ENCODE results near the gene MBTD1. TPM values are rescaled to one million over a fixed set of nuclear protein-coding genes. Genes with fewer than 3 reads are reported as not detected.

MBTD1 gene
- total and polyA plus RNA-seq, 2 of the 8 experiments (the other 6 are each of a cell fraction or from before 2014, with no cell fraction given), result 20.3 to 51.4 TPM

GRCh38 chr17:51180486-51180885, 79.4 kb downstream of the MBTD1 start:
- Histone ChIP-seq H3K18ac (ENCODE audit: extremely low read depth, low read length) (no peak overlapping the region), H3K79me1 (ENCODE audit: low read depth, low read length) (no peaks in the 10 kb centered on the region), H3K4me3 (ENCODE audit: extremely low read depth in 1 of 4, insufficient read depth in 2 of 4, low read depth in 3 of 4, low read length in 4 of 4) (no peak overlapping the region), H3K36me3 (ENCODE audit: control insufficient read depth in 2 of 4, insufficient read depth in 4 of 4, low read length in 3 of 4) (peaks cover 6 to 45% (median 20%) of the 10 kb centered on the region in 4 experiments), H3K27me3 (replicated peaks in 1 of 4; ENCODE audit: control insufficient read depth in 3 of 4, extremely low read depth in 1 of 4, insufficient read depth in 3 of 4, low read length in 3 of 4) (no peaks in the 10 kb centered on the region), H3K4me2 (ENCODE audit: insufficient read depth in 1 of 2, low read depth in 2 of 2, low read length in 2 of 2) (no peak overlapping the region), H2BK120ac (replicated peaks; ENCODE audit: low read depth, low read length) (no peak overlapping the region), H2AFZ (ENCODE audit: low read length) (no peak overlapping the region), H2BK15ac (ENCODE audit: low read length) (no peak overlapping the region), H3K9me3 (ENCODE audit: insufficient read depth in 2 of 2, low read depth in 1 of 2, low read length in 1 of 2) (no peaks in the 10 kb centered on the region), H3K27ac (ENCODE audit: low read depth, low read length) (no peak overlapping the region), H4K8ac (ENCODE audit: extremely low read depth, insufficient read depth, low read length) (no peak overlapping the region), H4K5ac (ENCODE audit: insufficient read length, low read depth, low read length) (no peak overlapping the region), H3K4ac (replicated peaks; ENCODE audit: insufficient read length, low read depth, low read length) (no peak overlapping the region), H2BK12ac (ENCODE audit: low read depth, low read length) (no peak overlapping the region), H3K4me1 (replicated peaks in 1 of 4; ENCODE audit: control insufficient read depth in 3 of 4, insufficient read depth in 4 of 4, low read length in 3 of 4) (no peaks in the 10 kb centered on the region), H3K23me2 (ENCODE audit: low read depth, low read length) (no peaks in the 10 kb centered on the region; the same call in 1 of the 2 replicates), H2AK5ac (ENCODE audit: low read depth, low read length) (no peak overlapping the region), H3K79me2 (ENCODE audit: control insufficient read depth in 1 of 2, insufficient read depth in 2 of 2, low read length in 2 of 2) (no peaks in the 10 kb centered on the region), H4K91ac (replicated peaks; ENCODE audit: insufficient read length, low read length) (no peak overlapping the region), H3K56ac (replicated peaks; ENCODE audit: insufficient read length, low read depth, low read length) (no peak overlapping the region), H2BK20ac (ENCODE audit: low read length) (no peak overlapping the region), H2BK5ac (ENCODE audit: low read depth, low read length) (no peak overlapping the region), H4K20me1 (replicated peaks in 1 of 2; ENCODE audit: control insufficient read depth in 1 of 2, insufficient read depth in 2 of 2, low read length in 2 of 2) (peaks cover 0 to 3% of the 10 kb centered on the region in 2 experiments), H3K23ac (ENCODE audit: insufficient read length) (no peak overlapping the region), H3K14ac (ENCODE audit: insufficient read length) (no peak overlapping the region), H3K9ac (replicated peaks in 1 of 4; ENCODE audit: extremely low read depth in 1 of 4, low read depth in 3 of 4, low read length in 3 of 4) (no peak overlapping the region)
- 94% methylated on average over 5 of the region's 5 CpGs; no CpG with 5 or more reads in 1 of the 2 experiments for WGBS, 2 experiments (ENCODE audit: extremely low coverage in 1 of 2, insufficient coverage in 1 of 2, insufficient read length in 1 of 2, insufficient replicate concordance in 2 of 2, low coverage in 1 of 2, low lambda C conversion rate in 2 of 2, missing lambda C conversion rate in 1 of 2)
- DNase-seq (ENCODE audit: low read depth in 1 of 2, low spot score in 2 of 2) (peak in 1 of 2 experiments; percentile 16), FAIRE-seq (no peak)
- TF ChIP-seq ATF2 (IDR thresholded peaks at IDR 0.05; ENCODE audit: low read length) (no peak), KDM1A (IDR thresholded peaks at IDR 0.05; ENCODE audit: borderline replicate concordance, low read length) (no peak), POU5F1 (IDR thresholded peaks at IDR 0.05; ENCODE audit: low read depth, low read length) (no peak)
- ChIA-PET POLR2A (ENCODE audit: partially characterized antibody) (interaction anchor here (0.6 to 1.8 kb wide), 3 partner anchors 10 to 15 kb away, joined by 3 to 10 read pairs (median 3); partner anchors contain the start of gene NME2), CTCF (ENCODE audit: partially characterized antibody) (no interaction called here)
